ENCODE measurements around the gene URB1.

DNA sequence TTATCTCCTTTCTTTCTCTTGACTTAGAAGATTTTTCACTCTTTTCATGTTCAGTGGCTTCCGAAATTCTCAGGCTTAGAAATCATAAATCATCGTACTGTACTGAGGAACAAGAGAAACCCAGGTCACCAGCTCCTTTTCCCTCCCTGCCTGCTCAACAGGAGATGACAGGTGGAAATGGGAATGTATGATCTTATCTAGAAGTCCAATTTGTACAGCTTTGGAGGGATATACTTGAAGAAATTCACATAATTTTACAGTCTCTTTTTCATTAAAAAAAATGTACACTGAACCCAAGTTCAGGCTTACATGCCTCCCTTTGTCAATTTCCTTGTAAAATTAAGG lies 31.4 kb upstream of the URB1 start:
- no peak for TF ChIP-seq EZH2phosphoT487 (IDR thresholded peaks at IDR 0.05; ENCODE audit: borderline replicate concordance)
- TF ChIP-seq, protein P1, sequence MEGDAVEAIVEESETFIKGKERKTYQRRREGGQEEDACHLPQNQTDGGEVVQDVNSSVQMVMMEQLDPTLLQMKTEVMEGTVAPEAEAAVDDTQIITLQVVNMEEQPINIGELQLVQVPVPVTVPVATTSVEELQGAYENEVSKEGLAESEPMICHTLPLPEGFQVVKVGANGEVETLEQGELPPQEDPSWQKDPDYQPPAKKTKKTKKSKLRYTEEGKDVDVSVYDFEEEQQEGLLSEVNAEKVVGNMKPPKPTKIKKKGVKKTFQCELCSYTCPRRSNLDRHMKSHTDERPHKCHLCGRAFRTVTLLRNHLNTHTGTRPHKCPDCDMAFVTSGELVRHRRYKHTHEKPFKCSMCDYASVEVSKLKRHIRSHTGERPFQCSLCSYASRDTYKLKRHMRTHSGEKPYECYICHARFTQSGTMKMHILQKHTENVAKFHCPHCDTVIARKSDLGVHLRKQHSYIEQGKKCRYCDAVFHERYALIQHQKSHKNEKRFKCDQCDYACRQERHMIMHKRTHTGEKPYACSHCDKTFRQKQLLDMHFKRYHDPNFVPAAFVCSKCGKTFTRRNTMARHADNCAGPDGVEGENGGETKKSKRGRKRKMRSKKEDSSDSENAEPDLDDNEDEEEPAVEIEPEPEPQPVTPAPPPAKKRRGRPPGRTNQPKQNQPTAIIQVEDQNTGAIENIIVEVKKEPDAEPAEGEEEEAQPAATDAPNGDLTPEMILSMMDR (conservative IDR thresholded peaks at IDR 0.05; ENCODE audit: low read length): no peak

Measured in Loucy (cell line).